HEK293 (cell line): Measurements from ENCODE around the gene FASTKD3.

ENCODE experiments used
- HOXD13 ChIP-seq: sonication (generic); formaldehyde crosslinking; IDR thresholded peaks from 2 replicates; pipeline ENCODE4 v1.8.0; 2022; ENCODE audit warnings: missing genetic modification reagents, borderline replicate concordance
- ZBTB8A ChIP-seq: fragments of 450-650 bp; formaldehyde crosslinking; IDR thresholded peaks from 2 replicates; pipeline ENCODE4 v1.5.1; 2016; ENCODE audit warnings: missing biosample characterization, missing genetic modification characterization
- ZNF112 ChIP-seq: fragments of 450-650 bp; formaldehyde crosslinking; IDR thresholded peaks from 2 replicates; pipeline ENCODE4 v1.5.0; 2017; ENCODE audit warnings: missing biosample characterization, missing genetic modification characterization
- ZNF157 ChIP-seq: fragments of 450-650 bp; formaldehyde crosslinking; IDR thresholded peaks from 2 replicates; pipeline ENCODE4 v1.5.1; 2016; ENCODE audit warnings: missing biosample characterization, missing genetic modification characterization
- ZNF548 ChIP-seq: fragments of 450-650 bp; formaldehyde crosslinking; IDR thresholded peaks from 2 replicates; pipeline ENCODE4 v1.5.1; 2016; ENCODE audit warnings: missing biosample characterization, missing genetic modification characterization

DNA sequence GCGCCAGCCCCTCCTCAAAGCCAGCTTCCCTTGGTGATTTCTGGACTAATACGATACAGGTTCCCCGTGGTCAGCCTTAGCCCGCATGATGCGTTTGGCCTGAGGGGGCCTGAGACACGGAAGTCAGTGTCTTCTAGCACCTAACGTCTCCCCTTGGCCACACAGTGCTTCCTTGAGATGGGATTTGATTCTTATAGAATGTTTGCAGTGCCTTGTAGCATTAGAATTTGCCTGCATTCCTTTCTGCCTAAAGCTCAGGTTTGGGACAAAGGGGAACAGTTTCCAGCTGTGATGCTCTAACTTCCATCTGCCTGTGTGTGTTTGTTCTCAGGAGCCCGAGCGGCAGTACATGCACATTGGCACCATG lies 52.3 kb downstream of the FASTKD3 start:
- no peak for TF ChIP-seq ZNF157 (tag by site-specific recombination)
- TF ChIP-seq HOXD13 (CRISPR knock-in tag), result no peak
- no peak for TF ChIP-seq ZNF548 (tag by site-specific recombination)
- TF ChIP-seq ZNF112 (tag by site-specific recombination), result no peak
- TF ChIP-seq ZBTB8A (tag by site-specific recombination), result no peak
